ENCODE results near the gene OPN1LW.
"Not testable (repeated sequence)": the region's sequence is repeated elsewhere in the genome, so short reads cannot be mapped to it uniquely, and the experiment has no call there.

GRCh38 chrX:154144010-154144409 is at the start of gene OPN1LW:
- not testable (repeated sequence) for TF ChIP-seq FOXM1 (IDR thresholded peaks at IDR 0.05; ENCODE audit: borderline replicate concordance); ELF4 (IDR thresholded peaks at IDR 0.05); CTBP1 (IDR thresholded peaks at IDR 0.05; ENCODE audit: borderline replicate concordance)
